SU-DHL-6 (cell line): ENCODE measurements around the gene BCL2L11.

Experiments
- CTCF ChIP-seq: fragments of 200-600 bp; sonication (generic); IDR thresholded peaks from one replicate; pipeline ENCODE4 v1.5.1; 2017; ENCODE audit warnings: antibody characterized with exemption, mild to moderate bottlenecking, low read length, moderate library complexity; ENCODE audit not compliant: insufficient read depth, poor library complexity, severe bottlenecking
- EZH2phosphoT487 ChIP-seq: fragments of 200-600 bp; sonication (generic), shearing (Covaris generic); conservative IDR thresholded peaks from 2 replicates; pipeline ENCODE4 v1.6.1; 2018; ENCODE audit warnings: mild to moderate bottlenecking, antibody characterized with exemption, low read length, moderate library complexity, mixed read lengths

GRCh38 chr2:111161971-111162370 lies 41.3 kb downstream of the BCL2L11 start:
- no peak for TF ChIP-seq CTCF
- TF ChIP-seq EZH2phosphoT487 = no peak
